Measurements from ENCODE around the gene PAK5. TPM values are rescaled to one million over a fixed set of nuclear protein-coding genes. Genes with fewer than 3 reads are reported as not detected.

The PAK5 gene
- total RNA-seq, 1 experiment from 2014 or later: not detected

- Histone ChIP-seq H3K4me2 (peak overlapping the region; percentile 61), H3F3A (ENCODE audit: insufficient read depth, low read depth) (no peaks in the 10 kb centered on the region), H3K9me3 (ENCODE audit: insufficient read depth, low read depth) (no peaks in the 10 kb centered on the region), H3K9me2 (ENCODE audit: insufficient read depth) (no peaks in the 10 kb centered on the region), H3K27me3 (ENCODE audit: insufficient read depth, low read depth) (no peaks in the 10 kb centered on the region; the same call in 1 of the 2 replicates), H2AFZ (peak overlapping the region; percentile 75; the same call in 1 of the 2 replicates), H3K4me1 (replicated peaks; ENCODE audit: insufficient read depth) (no peaks in the 10 kb centered on the region), H3K36me3 (ENCODE audit: low read depth) (no peaks in the 10 kb centered on the region), H3K79me2 (ENCODE audit: low read depth) (no peaks in the 10 kb centered on the region), H3K4me3 (peak overlapping the region; percentile 16; the same call in 1 of the 2 replicates), H4K20me1 (ENCODE audit: insufficient read depth) (no peaks in the 10 kb centered on the region), H3K27ac (no peak overlapping the region)
- ChIA-PET CTCF (interaction anchor here (0.6 to 1.4 kb wide), 8 partner anchors 168 to 1717 kb away, joined by 3 to 10 read pairs (median 4); no protein-coding TSS in a partner anchor), POLR2A (ENCODE audit: unreplicated experiment) (no interaction called here)
- peak; percentile 38 to 68 for DNase-seq
- TF ChIP-seq EZH2 (IDR thresholded peaks at IDR 0.05; ENCODE audit: low read depth) (no peak), CTCF (conservative IDR thresholded peaks at IDR 0.05) (peak; percentile 68)
- intact Hi-C loops (cut with micrococcal nuclease; ENCODE audit: unreplicated experiment): loop anchor here (1.0 to 5.0 kb wide), 8 partner anchors 295 to 1925 kb away; partner anchors contain the start of gene JAG1
- BruUV-seq (replicated peaks): no TSS peak
Observed at GRCh38 chr20:9617940-9618339, 220.9 kb downstream of the PAK5 start.

DNA sequence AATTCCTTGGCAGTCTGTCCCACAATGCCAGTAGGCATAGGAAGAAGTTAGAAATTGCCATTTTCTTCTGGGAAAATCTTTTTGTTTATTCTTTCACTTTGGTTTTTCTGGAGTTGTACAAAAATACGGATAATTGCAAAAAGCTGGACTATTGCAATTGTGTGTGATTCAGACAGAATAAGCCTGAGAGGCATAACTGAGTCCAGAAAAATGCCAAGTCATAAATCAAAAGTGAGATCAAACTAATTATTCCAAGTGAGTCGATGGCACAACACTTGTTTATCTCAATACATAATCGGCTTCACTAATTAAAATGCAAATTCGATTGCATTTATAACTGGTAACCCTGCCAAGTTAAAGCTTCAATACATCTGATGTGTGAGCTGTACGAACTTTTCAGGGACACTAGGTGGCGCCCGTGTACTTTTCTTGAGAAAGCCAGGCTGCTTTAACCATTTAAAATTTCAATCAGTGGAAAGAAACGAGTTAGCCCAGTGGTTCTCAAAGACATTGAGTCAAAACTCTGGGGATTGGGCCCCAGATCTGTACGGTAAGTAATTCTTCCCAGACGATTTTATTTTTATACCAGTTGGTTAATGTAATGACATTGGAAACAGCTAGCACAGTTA, 221.9 kb downstream of the PAK5 start:
- no peak overlapping the region; the same call in 1 of the 2 replicates for H3K4me3 ChIP-seq
- CTCF ChIA-PET: interaction anchor here (0.6 to 1.4 kb wide), 6 partner anchors 167 to 1718 kb away, joined by 3 to 10 read pairs (median 4); no protein-coding TSS in a partner anchor
- H3K9me3 ChIP-seq (ENCODE audit: insufficient read depth, low read depth): no peaks in the 10 kb centered on the region
- no TSS peak for BruUV-seq (replicated peaks)
- intact Hi-C loops (cut with micrococcal nuclease; ENCODE audit: unreplicated experiment): loop anchor here (5.0 kb wide), 5 partner anchors 360 to 1670 kb away; partner anchors contain the start of gene JAG1
- POLR2A ChIA-PET (ENCODE audit: unreplicated experiment): no interaction called here
- H3K79me2 ChIP-seq (ENCODE audit: low read depth): no peaks in the 10 kb centered on the region
- H3K36me3 ChIP-seq (ENCODE audit: low read depth): no peaks in the 10 kb centered on the region
- H3K4me1 ChIP-seq (replicated peaks; ENCODE audit: insufficient read depth): no peaks in the 10 kb centered on the region
- H3K27me3 ChIP-seq (ENCODE audit: insufficient read depth, low read depth): no peaks in the 10 kb centered on the region; the same call in 1 of the 2 replicates
- TF ChIP-seq EZH2 (IDR thresholded peaks at IDR 0.05; ENCODE audit: low read depth) (no peak), CTCF (conservative IDR thresholded peaks at IDR 0.05) (peak; percentile 90)
- H3K27ac ChIP-seq: no peak overlapping the region
- H4K20me1 ChIP-seq (ENCODE audit: insufficient read depth): no peaks in the 10 kb centered on the region
- no peak overlapping the region for H2AFZ ChIP-seq
- peak; percentile 31 to 42 for DNase-seq
- no peaks in the 10 kb centered on the region for H3F3A ChIP-seq (ENCODE audit: insufficient read depth, low read depth)
- H3K9me2 ChIP-seq (ENCODE audit: insufficient read depth): no peaks in the 10 kb centered on the region
- H3K4me2 ChIP-seq: peak overlapping the region; percentile 61

DNA sequence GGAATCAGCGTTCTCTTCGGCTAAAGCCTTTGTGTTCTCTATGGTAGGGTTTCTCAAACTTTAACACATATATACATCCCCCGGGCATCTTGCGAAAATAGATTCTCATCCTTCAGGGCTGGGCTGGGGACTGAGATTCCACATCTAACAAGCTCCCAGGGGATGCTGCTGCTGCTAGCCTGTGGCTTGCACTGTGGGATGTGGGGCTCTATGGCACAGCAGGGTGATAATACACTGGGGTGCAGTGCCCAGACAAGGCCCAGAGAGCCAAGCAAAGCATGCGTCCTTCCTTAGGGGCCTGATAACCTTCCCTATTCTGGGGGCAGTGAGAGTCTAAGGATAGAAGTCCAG, 222.4 kb downstream of the PAK5 start:
- BruUV-seq (replicated peaks): no TSS peak
- Histone ChIP-seq H3K9me3 (ENCODE audit: insufficient read depth, low read depth) (no peaks in the 10 kb centered on the region), H3K36me3 (ENCODE audit: low read depth) (no peaks in the 10 kb centered on the region), H3K4me3 (no peak overlapping the region), H3K9me2 (ENCODE audit: insufficient read depth) (no peaks in the 10 kb centered on the region), H3K27ac (no peak overlapping the region), H3F3A (ENCODE audit: insufficient read depth, low read depth) (no peaks in the 10 kb centered on the region), H3K4me2 (no peak overlapping the region), H3K4me1 (replicated peaks; ENCODE audit: insufficient read depth) (no peaks in the 10 kb centered on the region), H4K20me1 (ENCODE audit: insufficient read depth) (no peaks in the 10 kb centered on the region), H3K79me2 (ENCODE audit: low read depth) (no peaks in the 10 kb centered on the region), H3K27me3 (ENCODE audit: insufficient read depth, low read depth) (no peaks in the 10 kb centered on the region; the same call in 1 of the 2 replicates), H2AFZ (no peak overlapping the region)
- intact Hi-C loops (cut with micrococcal nuclease; ENCODE audit: unreplicated experiment): loop anchor here (5.0 kb wide), 5 partner anchors 361 to 1671 kb away; partner anchors contain the start of gene JAG1
- ChIA-PET POLR2A (ENCODE audit: unreplicated experiment) (no interaction called here), CTCF (interaction anchor here (1.4 kb wide), 1 partner anchor 208 kb away, joined by 8 read pairs; no protein-coding TSS in a partner anchor)
- TF ChIP-seq EZH2 (IDR thresholded peaks at IDR 0.05; ENCODE audit: low read depth) (no peak), CTCF (conservative IDR thresholded peaks at IDR 0.05) (no peak)
- DNase-seq: no peak

Measured in PC-9 (cell line).